Esophagus muscularis mucosa (tissue), 3 donors: Measurements from ENCODE around the gene RAB9B.

ENCODE experiments used
- POLR2A ChIP-seq: fragments of 450-650 bp; IDR thresholded peaks from one replicate; pipeline ENCODE4 v1.6.1; 2017; ENCODE audit warnings: antibody characterized with exemption, moderate library complexity, mild to moderate bottlenecking, low read depth
- TF ChIP-seq, protein P1 (sequence below), 3 experiments: fragments of 200-600 bp in 2 of 3; fragments of 450-650 bp in 1 of 3; sonication (generic) in 2 of 3; IDR thresholded peaks; one replicate each; pipeline ENCODE4 v1.5.1; 2017 to 2019; ENCODE audit warnings: antibody characterized with exemption in 3 of 3, mild to moderate bottlenecking in 2 of 3, moderate library complexity in 1 of 3

DNA sequence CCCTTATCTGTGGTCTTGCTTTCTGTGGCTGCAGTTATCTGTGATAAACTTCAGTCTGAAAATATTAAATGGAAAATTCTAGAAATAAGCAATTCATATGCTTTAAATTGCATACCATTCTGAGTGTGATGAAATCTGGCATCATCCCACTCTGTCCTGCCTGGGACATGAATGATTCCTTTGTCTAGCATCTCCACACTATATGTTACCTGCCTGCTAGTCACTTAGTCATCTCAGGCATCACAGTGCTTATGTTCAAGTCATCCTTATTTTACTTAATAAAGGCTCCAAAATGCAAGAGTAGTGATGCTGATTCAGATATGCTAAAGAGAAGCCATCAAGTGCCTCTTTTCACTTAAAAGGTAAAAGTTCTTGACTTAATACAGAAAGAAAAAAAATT is 14.3 kb upstream of the RAB9B start:
- TF ChIP-seq, protein P1, sequence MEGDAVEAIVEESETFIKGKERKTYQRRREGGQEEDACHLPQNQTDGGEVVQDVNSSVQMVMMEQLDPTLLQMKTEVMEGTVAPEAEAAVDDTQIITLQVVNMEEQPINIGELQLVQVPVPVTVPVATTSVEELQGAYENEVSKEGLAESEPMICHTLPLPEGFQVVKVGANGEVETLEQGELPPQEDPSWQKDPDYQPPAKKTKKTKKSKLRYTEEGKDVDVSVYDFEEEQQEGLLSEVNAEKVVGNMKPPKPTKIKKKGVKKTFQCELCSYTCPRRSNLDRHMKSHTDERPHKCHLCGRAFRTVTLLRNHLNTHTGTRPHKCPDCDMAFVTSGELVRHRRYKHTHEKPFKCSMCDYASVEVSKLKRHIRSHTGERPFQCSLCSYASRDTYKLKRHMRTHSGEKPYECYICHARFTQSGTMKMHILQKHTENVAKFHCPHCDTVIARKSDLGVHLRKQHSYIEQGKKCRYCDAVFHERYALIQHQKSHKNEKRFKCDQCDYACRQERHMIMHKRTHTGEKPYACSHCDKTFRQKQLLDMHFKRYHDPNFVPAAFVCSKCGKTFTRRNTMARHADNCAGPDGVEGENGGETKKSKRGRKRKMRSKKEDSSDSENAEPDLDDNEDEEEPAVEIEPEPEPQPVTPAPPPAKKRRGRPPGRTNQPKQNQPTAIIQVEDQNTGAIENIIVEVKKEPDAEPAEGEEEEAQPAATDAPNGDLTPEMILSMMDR (IDR thresholded peaks at IDR 0.05), result no peak
- no peak for TF ChIP-seq POLR2A
